Gastrocnemius medialis (tissue), 4 donors: Measurements from ENCODE around the gene LMF2. TPM values are rescaled to one million over a fixed set of nuclear protein-coding genes. Genes with fewer than 3 reads are reported as not detected.

Experiments
- ATAC-seq, 2 donors: fragments of 150-250 bp; one replicate each; pipeline ENCODE4 v1.9.1; 2016
- DNase-seq, 2 donors: peaks; one replicate each; pipeline ENCODE4 v3.0.0-alpha.2; 2019
- H3K27ac ChIP-seq, 4 donors: fragments of 200-600 bp; sonication (generic); 1 replicate in 1 of 4; 2 replicates in 3 of 4; pipeline ENCODE4 v1.5.1; 2016 to 2018; ENCODE audit warnings: mild to moderate bottlenecking in 2 of 4, moderate library complexity in 1 of 4
- H3K27me3 ChIP-seq, 3 donors: fragments of 200-600 bp; sonication (generic) in 2 of 3; 1 replicate in 1 of 3; 2 replicates in 2 of 3; pipeline versions ENCODE4 v1.5.1 to v1.6.0; 2016 to 2019; ENCODE audit warnings: mild to moderate bottlenecking in 1 of 3, moderate library complexity in 1 of 3
- H3K36me3 ChIP-seq, 2 donors: fragments of 200-600 bp; sonication (generic) in 1 of 2; one replicate each; pipeline ENCODE4 v1.5.1; 2017 to 2018
- H3K4me1 ChIP-seq, 2 donors: fragments of 200-600 bp; sonication (generic) in 1 of 2; one replicate each; pipeline ENCODE4 v1.5.1; 2016 to 2017; ENCODE audit warnings: mild to moderate bottlenecking in 2 of 2
- H3K4me3 ChIP-seq, 4 donors: fragments of 200-600 bp; sonication (generic) in 3 of 4; 1 replicate in 1 of 4; 2 replicates in 3 of 4; pipeline ENCODE4 v1.5.1; 2016 to 2019; ENCODE audit warnings: mild to moderate bottlenecking in 2 of 4
- H3K9me3 ChIP-seq, 3 donors: fragments of 200-600 bp; sonication (generic) in 2 of 3; 1 replicate in 1 of 3; 2 replicates in 2 of 3; pipeline ENCODE4 v1.5.1; 2016 to 2019
- POLR2A ChIP-seq, 2 donors: fragments of 450-650 bp; IDR thresholded peaks; one replicate each; pipeline ENCODE4 v1.6.1; 2017; ENCODE audit warnings: antibody characterized with exemption in 2 of 2, mild to moderate bottlenecking in 2 of 2, moderate library complexity in 2 of 2
- in situ Hi-C, 4 donors: fragments of 200-750 bp; cut with MboI; loops; one replicate each; pipeline versions ENCODE4 v1.15.0 to v1.8.0; 2017; ENCODE audit warnings: low sequenced_read_pairs in 4 of 4
- intact Hi-C: fragments of 100-400 bp; cut with DNase I; formaldehyde crosslinking; loops from one replicate; pipeline ENCODE4 v1.15.1; 2023; ENCODE audit warnings: low total_unique reads
- total RNA-seq, 4 donors: library from RNA; depleted of rRNA; stranded (reverse); fragments of >200 nt; gene quantifications; one replicate each; pipeline versions ENCODE4 v1.1.0 to v1.2.3, GENCODE V29; 2016
- TF ChIP-seq, protein P1 (sequence below), 5 experiments: fragments of 450-650 bp in 3 of 5; fragments of 200-600 bp in 2 of 5; sonication (generic) in 2 of 5; IDR thresholded peaks in 4 of 5; conservative IDR thresholded peaks in 1 of 5; 1 replicate in 4 of 5; 2 replicates in 1 of 5; pipeline ENCODE4 v1.5.1; 2016 to 2019; ENCODE audit warnings: antibody characterized with exemption in 5 of 5, mild to moderate bottlenecking in 3 of 5, moderate library complexity in 3 of 5

LMF2 gene
- total RNA-seq, 4 donors from 2014 or later, result 19.7 to 39.4 (median 26.9) TPM

DNA sequence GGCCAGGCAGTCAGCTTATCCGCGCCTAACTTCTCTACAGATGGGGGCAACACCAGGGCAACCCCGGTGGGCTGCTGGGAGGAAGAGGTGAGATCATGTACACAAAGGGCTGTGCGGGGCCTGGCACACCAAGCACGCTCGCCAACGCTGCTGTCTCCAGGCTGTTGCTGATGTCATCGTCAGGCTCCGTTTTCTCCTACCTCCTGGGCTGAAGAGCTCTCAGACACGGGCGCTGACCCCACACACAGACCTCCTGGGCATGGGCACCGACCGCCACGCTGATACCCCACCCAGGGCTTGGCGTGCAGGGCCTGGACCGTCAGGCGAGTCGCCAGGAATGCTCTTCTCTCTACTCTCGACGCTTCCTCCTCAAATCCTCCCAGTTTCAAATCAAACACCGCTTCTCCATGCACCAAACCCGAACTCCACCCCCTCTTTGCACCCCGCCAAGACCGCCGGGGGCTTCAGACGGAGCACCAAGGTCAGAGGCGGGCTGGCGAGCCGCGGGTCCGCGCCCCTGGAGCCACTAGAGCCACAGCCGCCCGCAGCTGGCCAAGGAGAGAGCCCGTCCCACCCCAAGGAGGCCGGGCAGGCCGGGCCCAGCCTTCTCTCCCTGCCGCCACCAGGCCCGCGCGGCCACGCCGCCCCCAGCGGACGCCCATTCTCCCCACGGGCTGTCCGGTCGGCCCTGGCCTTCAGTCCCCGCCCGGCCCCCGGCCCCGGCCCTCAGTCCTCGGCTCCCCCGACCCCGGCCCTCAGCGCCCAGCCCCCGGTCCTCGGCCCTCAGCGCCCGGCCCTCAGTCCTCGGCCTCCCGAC is 33.4 kb downstream of the LMF2 start:
- peak overlapping the region; percentile 55 to 91 (median 76) for H3K4me3 ChIP-seq
- DNase-seq (no peak), ATAC-seq (peak; percentile 6 to 14)
- TF ChIP-seq POLR2A (IDR thresholded peaks at IDR 0.05), result peak in 1 of 2 donors; percentile 24
- TF ChIP-seq, protein P1, sequence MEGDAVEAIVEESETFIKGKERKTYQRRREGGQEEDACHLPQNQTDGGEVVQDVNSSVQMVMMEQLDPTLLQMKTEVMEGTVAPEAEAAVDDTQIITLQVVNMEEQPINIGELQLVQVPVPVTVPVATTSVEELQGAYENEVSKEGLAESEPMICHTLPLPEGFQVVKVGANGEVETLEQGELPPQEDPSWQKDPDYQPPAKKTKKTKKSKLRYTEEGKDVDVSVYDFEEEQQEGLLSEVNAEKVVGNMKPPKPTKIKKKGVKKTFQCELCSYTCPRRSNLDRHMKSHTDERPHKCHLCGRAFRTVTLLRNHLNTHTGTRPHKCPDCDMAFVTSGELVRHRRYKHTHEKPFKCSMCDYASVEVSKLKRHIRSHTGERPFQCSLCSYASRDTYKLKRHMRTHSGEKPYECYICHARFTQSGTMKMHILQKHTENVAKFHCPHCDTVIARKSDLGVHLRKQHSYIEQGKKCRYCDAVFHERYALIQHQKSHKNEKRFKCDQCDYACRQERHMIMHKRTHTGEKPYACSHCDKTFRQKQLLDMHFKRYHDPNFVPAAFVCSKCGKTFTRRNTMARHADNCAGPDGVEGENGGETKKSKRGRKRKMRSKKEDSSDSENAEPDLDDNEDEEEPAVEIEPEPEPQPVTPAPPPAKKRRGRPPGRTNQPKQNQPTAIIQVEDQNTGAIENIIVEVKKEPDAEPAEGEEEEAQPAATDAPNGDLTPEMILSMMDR (IDR thresholded peaks at IDR 0.05 in 4 of 5, conservative IDR thresholded peaks at IDR 0.05 in 1 of 5), result no peak
- in situ Hi-C loops (no loop called here), intact Hi-C loops (no loop called here)
- H3K9me3 ChIP-seq, result no peaks in the 10 kb centered on the region
- no peaks in the 10 kb centered on the region for H3K36me3 ChIP-seq
- peak overlapping the region; percentile 56 to 88 (median 82) for H3K27ac ChIP-seq
- peaks cover 0 to 3% (median 0%) of the 10 kb centered on the region in 3 donors for H3K27me3 ChIP-seq
- H3K4me1 ChIP-seq, result peaks cover 45 to 54% of the 10 kb centered on the region in 2 donors

DNA sequence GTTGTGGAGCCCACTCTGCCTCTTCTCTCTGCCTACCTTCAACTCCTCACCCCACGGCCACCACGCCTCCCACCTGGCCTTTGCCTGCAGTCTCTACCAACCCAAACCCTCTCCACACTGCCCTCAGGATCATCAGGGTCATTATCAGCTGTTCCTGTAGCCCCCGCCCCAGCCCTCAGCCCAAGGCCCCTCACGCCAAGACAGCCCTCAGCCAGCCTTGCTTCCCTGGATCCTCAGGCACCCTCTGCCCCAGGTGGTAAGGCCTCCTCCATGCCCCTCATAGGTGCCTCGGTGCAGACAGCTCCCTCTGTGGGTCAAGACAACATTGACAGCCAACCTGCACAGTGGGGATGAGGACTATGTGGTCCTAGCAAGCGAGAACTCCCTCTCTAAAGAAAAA is 34.4 kb downstream of the LMF2 start:
- ATAC-seq (no peak), DNase-seq (no peak)
- Histone ChIP-seq H3K9me3 (no peaks in the 10 kb centered on the region), H3K4me3 (peak overlapping the region in 3 of 4 donors; percentile 66 to 91 (median 85)), H3K4me1 (peaks cover 45 to 54% of the 10 kb centered on the region in 2 donors), H3K27ac (no peak overlapping the region), H3K27me3 (no peaks in the 10 kb centered on the region), H3K36me3 (no peaks in the 10 kb centered on the region)
- TF ChIP-seq, protein P1 (IDR thresholded peaks at IDR 0.05 in 4 of 5, conservative IDR thresholded peaks at IDR 0.05 in 1 of 5), result no peak
- no peak for TF ChIP-seq POLR2A (IDR thresholded peaks at IDR 0.05)
- in situ Hi-C loops (no loop called here), intact Hi-C loops (no loop called here)

DNA sequence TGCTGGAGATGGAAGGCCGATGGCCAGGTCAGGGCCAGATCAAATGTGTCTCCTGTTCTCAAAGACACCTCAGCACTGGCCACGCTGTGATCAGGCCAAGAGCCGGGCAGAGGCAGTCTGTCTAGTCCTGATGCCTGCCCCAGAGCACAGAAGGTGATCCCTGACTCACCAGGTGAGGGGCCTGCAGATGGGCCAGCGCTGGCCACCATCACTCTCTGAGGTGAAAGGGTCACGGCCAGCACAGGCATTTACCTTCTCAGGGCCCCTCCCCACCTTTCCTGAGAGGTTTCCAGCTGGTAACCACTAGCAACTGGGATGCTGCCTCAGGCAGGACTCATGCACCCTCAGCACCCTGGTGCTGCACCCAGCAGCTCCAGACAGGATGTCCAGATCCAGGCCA is 35.5 kb downstream of the LMF2 start:
- intact Hi-C loops, result no loop called here
- DNase-seq (no peak), ATAC-seq (no peak)
- no peaks in the 10 kb centered on the region for H3K27me3 ChIP-seq
- peaks cover 0 to 7% of the 10 kb centered on the region in 2 donors for H3K36me3 ChIP-seq
- H3K9me3 ChIP-seq, result no peaks in the 10 kb centered on the region
- no peak overlapping the region for H3K27ac ChIP-seq
- TF ChIP-seq, protein P1 (IDR thresholded peaks at IDR 0.05 in 4 of 5, conservative IDR thresholded peaks at IDR 0.05 in 1 of 5), result no peak
- no peak for TF ChIP-seq POLR2A (IDR thresholded peaks at IDR 0.05)
- H3K4me1 ChIP-seq, result peaks cover 45 to 54% of the 10 kb centered on the region in 2 donors
- in situ Hi-C loops, result no loop called here
- H3K4me3 ChIP-seq, result no peak overlapping the region

DNA sequence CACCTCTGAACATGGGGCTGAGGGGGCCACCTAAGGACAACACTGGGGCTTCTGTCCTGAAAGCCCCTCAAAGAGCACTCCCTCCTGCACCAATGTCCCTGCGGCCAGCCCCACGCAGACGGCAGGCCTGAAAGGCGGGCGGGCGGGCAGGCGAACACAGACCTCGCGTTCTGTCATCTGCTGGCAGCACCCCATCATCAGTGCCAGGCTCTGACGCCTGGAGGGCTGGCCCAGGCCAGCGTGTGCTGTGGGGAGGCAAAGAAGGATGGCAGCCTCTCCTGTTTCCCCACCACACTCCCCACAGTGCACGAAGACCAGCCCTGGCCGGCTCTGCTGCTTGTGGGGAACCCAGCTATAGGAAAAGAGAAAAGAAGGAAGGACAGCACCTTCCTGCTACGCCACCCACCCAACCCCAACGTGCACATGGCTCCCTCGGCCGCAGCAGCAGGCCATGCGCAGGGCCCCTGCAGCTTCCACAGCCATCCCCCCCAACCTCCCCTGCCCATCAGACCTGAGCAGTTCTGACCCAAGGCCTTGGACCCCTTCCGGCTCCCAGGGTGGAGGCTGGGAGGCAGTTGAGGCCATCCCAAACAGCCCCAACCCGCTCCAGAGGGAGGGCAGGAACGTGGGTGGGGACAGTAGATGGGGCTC is 36.2 kb downstream of the LMF2 start:
- Histone ChIP-seq H3K36me3 (peaks cover 0 to 13% of the 10 kb centered on the region in 2 donors), H3K27ac (no peak overlapping the region), H3K27me3 (no peaks in the 10 kb centered on the region), H3K4me3 (no peak overlapping the region), H3K9me3 (no peaks in the 10 kb centered on the region), H3K4me1 (peaks cover 45 to 54% of the 10 kb centered on the region in 2 donors)
- in situ Hi-C loops, result no loop called here
- ATAC-seq (no peak), DNase-seq (no peak)
- intact Hi-C loops, result no loop called here
- TF ChIP-seq POLR2A (IDR thresholded peaks at IDR 0.05), result no peak
- TF ChIP-seq, protein P1 (IDR thresholded peaks at IDR 0.05 in 4 of 5, conservative IDR thresholded peaks at IDR 0.05 in 1 of 5), result no peak
